GDM1 (cell line): ENCODE results near the gene PTP4A1.
A peak's percentile ranks its signal among the peaks of the same experiment; 100 is the strongest.

Source experiments
- DNase-seq: peaks from one replicate; lab custom pipeline; 2025; lab: John Stamatoyannopoulos, UW

PTP4A1 gene

DNA sequence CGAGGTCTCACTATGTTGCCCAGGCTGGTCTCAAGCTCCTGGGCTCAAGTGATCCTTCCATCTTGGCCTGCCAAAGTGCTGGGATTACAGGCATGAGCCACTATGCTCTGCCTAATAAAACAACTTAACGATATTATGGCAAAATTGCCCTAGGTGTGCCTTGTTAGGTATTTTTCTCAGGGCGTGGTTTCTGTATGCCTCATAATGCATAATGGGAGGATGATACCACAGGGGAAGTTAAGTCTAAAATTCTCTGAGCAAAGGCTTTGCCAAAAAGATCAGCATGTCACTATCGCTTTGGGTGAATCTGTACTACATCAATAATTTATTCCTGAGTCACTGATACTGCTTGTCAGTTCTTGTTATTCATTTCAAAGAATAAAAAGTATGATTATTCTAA lies 15.9 kb upstream of the PTP4A1 start:
- no peak for DNase-seq

GRCh38 chr6:63558278-63558677 lies 14.0 kb upstream of the PTP4A1 start:
- DNase-seq, result no peak

- no peak for DNase-seq
Measured at GRCh38 chr6:63560801-63561287, 11.4 kb upstream of the PTP4A1 start.

DNA sequence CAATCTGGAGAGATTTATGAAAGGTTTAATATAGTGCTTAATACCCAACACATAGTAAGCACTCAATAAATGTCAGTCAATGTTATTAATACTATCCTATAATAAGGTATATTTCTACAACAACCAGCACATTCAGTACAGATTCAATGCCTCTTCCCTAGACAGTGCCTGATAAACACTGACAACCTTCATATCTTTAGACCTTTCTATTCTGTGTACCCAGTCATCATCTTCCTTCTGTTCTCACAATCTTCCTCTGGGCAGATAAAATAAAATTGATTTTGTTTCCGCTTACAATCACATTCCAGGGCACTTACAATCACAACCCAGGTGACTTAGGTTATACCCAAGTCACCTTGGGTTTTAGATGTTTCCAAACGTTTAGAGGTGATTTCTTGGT lies 11.0 kb upstream of the PTP4A1 start:
- no peak for DNase-seq

DNA sequence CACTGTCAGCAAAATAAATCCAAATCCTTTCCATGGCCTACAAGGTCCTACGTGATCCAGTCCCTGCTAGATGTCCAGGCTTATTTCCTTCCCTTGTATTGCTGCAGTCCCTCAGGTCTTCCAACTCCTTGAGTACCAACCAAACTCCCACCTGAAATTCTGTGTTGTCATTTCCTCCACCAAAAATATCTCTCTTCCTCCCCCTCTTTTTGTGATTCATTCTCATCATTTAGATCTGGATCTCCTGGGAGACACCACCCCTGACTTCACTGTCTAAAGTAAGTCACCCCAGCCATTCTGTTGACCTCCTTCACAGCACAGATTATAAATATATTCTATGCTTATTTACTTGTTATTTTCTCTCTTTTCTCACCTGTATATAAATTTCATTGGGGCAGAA lies 9.0 kb upstream of the PTP4A1 start:
- no peak for DNase-seq

GRCh38 chr6:63565058-63565726 lies 7.1 kb upstream of the PTP4A1 start:
- no peak for DNase-seq

GRCh38 chr6:63565727-63566596 lies 6.3 kb upstream of the PTP4A1 start:
- no peak for DNase-seq

DNA sequence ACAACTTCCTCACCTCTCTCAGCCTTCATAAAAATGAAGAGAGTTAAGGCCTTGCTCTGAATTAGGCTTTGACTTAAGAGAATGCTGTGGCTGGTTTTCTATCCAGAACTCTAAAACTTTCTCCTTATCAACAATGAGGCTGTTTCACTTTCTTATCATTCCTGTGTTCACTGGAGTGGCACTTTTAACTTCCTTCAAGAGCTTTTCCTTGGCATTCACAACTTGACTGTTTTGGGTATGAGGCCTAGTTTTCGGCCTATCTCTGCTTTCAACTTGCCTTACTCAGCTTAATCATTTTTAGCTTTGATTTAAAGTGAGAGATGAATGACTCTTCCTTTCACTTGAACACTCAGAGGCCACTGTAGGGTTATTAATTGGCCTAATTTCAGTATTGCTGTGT lies 4.3 kb upstream of the PTP4A1 start:
- DNase-seq, result no peak

DNA sequence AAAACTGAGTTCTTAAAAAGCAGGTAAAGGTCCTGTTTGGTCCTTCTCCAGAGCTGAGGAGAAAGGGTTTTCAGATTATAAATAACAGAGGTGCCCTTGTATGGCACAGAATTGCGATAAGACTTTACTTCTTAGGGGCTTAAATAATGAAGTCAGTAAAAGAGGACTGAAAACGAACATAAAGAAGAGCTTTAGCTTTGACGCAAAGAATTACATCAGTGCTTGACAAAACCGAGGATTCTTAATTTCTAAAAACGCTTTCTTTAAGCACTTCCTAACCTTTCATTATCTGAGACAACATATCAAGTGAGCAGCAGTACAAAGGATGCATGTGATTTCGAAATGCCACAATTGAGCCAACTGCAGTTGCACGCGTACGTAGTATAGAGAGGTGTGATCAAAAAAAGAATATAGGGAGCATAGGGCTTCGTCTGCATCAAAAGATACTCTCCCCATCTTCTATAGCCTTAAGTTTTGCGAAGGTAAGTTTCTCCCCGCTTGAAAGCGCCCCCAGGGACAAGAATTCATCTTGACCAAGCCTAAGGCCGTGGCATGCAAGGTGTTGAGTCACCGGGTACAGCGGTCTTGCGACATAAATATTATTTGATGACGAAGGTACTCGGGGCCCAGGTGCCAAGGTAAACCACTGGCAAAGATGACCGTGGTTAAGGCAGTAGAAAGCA lies 778 bp upstream of the PTP4A1 start:
- DNase-seq, result no peak

DNA sequence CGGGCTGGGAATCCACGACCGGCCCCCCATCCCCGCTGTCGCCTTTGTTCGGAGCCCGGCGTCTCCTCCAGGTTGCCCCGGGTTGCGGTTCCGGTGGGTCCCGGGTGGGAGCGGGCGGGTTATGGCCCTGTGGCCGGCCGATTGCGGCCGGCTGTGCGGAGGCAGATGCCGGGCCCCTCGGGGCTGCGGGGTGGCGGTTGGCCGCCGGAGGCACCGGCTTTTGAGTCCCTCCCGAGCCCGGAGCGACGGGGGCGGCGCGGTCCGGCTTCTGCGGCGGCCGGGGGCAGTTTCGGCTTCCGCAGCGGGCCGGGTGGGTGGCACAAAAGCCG lies 431 bp downstream of the PTP4A1 start:
- DNase-seq, result no peak

DNA sequence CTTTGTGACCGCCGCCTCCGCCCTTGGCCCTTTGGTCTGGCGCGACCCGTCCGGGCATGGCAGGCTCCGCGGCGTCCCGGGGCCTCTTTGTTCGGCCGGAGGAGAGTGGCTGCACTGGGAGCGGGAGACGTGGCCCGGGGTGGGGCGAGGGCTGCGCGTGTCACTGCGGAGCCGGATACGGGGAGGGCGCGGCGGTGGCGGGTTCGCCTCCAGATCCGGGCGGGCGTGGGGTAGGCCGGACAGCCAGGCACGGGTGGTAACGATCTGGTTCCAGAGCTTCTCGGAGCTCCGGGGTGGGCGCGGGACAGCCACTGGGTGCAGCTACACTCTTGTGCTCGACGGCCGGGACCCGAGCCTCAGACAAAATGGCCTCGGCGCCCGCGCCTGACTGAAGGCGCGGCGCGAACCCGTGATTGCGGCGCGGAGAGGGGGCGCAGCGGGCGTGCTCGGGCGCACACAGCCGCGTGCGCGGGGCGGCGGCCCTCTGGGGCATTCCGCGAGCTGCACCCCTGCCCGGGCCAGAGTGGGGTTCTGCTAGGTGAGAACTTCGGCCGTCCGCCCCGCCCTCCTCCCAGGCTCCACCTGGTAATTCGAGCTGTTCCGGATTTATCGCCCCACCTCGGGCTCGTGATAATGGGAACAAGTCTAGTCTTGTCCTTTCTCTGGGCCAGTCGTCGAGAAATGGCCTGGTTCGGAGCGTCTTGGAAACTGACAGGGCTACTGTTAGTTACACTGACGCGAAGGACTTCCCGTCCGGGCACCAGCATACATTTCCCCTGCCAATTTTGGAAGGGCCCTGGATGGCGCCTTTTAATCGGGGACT lies 1.0 kb downstream of the PTP4A1 start:
- peak; percentile 61 for DNase-seq

- peak; percentile 39 for DNase-seq
Measured at GRCh38 chr6:63573899-63574553, 1.7 kb downstream of the PTP4A1 start.

DNA sequence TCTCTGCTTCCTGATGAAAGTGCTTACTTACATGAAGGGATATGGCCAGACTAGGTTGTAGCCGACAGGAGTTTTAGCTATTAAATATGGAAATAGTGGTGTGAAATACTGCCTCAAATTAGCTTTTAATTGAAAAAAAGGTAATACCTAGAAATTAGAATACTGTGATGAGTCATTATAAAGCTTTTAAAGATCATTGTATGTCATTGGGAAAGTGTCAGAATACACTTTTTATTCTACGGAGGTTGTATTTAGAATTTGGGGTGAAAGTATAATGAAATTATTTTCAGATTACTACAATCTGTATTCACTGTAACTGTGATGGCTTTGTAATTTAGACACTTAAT lies 2.2 kb downstream of the PTP4A1 start:
- no peak for DNase-seq

DNA sequence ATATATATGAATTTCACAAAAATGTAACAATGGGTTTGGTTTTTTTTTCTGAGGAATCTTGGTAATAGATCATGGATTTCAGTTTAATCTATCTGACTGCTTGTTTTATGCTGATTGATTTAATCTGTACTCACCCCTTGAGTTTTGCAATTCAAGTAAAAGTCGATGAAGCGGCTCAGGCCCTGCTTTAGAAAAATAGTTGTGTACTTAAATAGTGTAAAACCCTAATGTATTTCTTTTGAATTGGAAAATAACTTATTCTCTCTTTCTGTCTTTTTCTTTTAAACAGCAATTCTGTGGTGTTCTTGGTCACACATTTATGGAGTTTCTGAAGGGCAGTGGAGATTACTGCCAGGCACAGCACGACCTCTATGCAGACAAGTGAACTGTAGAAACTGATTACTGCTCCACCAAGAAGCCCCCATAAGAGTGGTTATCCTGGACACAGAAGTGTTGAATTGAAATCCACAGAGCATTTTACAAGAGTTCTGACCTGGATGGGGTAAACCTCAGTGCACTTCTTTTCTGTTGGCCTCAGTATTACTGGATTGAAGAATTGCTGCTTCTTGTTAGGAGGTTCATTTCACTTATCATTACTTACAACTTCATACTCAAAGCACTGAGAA lies 4.0 kb downstream of the PTP4A1 start:
- no peak for DNase-seq

- DNase-seq, result no peak
Measured at GRCh38 chr6:63576985-63577712, 4.9 kb downstream of the PTP4A1 start.

- DNase-seq, result no peak
Measured at GRCh38 chr6:63578757-63579156, 6.5 kb downstream of the PTP4A1 start.

DNA sequence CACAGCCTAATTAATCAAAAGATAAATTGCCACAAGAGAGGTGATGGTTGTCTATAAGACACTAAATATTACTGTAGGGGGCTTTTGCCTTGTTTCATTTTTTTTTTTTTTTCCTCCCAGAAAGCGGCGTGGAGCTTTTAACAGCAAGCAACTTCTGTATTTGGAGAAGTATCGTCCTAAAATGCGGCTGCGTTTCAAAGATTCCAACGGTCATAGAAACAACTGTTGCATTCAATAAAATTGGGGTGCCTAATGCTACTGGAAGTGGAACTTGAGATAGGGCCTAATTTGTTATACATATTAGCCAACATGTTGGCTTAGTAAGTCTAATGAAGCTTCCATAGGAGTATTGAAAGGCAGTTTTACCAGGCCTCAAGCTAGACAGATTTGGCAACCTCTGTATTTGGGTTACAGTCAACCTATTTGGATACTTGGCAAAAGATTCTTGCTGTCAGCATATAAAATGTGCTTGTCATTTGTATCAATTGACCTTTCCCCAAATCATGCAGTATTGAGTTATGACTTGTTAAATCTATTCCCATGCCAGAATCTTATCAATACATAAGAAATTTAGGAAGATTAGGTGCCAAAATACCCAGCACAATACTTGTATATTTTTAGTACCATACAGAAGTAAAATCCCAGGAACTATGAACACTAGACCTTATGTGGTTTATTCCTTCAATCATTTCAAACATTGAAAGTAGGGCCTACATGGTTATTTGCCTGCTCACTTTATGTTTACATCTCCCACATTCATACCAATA lies 7.8 kb downstream of the PTP4A1 start:
- DNase-seq, result no peak

GRCh38 chr6:63580704-63580961 lies 8.4 kb downstream of the PTP4A1 start:
- no peak for DNase-seq

DNA sequence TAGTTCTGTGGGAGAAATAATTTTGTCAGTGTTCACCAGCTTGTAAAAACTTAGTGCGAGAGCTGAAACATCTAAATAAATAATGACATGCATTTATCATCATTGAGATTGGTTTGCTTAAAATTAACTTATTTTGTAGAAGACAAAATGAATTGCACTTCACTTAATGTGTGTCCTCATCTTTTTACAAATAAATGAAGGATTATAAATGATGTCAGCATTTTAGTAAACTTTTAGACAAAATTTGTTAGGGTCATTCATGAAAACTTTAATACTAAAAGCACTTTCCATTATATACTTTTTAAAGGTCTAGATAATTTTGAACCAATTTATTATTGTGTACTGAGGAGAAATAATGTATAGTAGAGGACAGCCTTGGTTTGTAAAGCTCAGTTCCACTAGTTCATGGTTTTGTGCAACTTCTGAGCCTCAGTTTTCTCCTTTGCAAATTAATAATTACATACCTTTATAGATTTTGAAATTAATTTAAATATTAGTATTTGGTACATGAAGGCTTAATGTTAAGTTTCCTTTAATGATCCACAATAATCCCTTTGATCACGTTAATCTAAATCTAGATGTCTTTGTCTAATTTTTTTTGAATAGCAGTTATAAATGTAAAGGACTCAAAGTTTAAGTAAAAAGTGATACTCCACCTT lies 9.2 kb downstream of the PTP4A1 start:
- no peak for DNase-seq
